Measurements from ENCODE around the gene SLC12A7.

DNA sequence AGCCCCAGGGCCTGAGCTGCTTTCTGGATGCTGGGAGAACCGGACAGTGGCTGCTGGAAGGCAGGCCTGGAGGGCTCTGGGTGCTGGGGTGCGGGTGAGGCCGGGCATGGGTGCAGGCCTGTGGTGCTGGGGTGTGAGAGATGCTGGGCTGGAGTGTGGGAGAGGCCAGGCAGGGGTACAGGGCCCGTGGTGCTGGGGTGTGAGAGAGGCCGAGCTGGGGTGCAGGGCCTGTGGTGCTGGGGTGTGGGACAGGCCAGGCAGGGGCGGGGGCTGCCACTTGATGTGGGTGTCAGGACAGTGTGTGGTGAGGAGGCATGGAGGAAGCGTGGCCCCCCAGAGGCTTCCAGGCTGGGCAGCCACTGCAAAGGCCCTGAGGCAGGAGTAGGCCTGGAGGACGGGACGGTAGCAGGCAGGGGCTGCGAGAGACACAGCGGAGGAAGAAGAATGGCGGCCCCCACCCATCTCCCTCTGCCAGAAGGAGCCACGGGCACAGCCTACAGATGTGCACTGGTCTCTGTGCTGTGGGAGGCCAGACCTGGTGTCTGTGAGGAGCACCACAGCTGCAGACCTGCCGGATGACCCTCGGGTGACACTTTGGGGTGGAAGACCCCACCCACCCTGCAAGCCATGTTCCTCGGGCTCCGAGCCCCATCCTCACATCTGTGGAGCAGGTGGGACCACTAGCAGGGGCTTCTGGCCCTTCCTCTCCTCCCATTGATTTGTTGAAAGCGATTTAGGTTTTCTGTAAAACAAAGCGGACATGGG is 94.0 kb downstream of the SLC12A7 start:
- TF ChIP-seq POLR2A (IDR thresholded peaks at IDR 0.05), result no peak
- TF ChIP-seq, protein P1, sequence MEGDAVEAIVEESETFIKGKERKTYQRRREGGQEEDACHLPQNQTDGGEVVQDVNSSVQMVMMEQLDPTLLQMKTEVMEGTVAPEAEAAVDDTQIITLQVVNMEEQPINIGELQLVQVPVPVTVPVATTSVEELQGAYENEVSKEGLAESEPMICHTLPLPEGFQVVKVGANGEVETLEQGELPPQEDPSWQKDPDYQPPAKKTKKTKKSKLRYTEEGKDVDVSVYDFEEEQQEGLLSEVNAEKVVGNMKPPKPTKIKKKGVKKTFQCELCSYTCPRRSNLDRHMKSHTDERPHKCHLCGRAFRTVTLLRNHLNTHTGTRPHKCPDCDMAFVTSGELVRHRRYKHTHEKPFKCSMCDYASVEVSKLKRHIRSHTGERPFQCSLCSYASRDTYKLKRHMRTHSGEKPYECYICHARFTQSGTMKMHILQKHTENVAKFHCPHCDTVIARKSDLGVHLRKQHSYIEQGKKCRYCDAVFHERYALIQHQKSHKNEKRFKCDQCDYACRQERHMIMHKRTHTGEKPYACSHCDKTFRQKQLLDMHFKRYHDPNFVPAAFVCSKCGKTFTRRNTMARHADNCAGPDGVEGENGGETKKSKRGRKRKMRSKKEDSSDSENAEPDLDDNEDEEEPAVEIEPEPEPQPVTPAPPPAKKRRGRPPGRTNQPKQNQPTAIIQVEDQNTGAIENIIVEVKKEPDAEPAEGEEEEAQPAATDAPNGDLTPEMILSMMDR (IDR thresholded peaks at IDR 0.05), result no peak
